B cell (primary cell): Measurements from ENCODE around the gene SLC23A2. TPM values are rescaled to one million over a fixed set of nuclear protein-coding genes. Genes with fewer than 3 reads are reported as not detected.

Experiments used
- ATAC-seq: fragments of 200-7000 bp; cut with Tn5 transposase; one replicate; pipeline ENCODE4 v1.10.0; 2021; ENCODE audit warnings: low read depth, mild to moderate bottlenecking, moderate number of reproducible peaks, moderate library complexity
- CTCF ChIA-PET: fragments of 350-600 bp; sonication (Branson Sonifier 250); formaldehyde crosslinking; loops from one replicate; lab custom pipeline; 2021; ENCODE audit warnings: antibody characterized with exemption, inconsistent platforms; lab: Charles Lee
- POLR2A ChIA-PET: fragments of 350-600 bp; sonication (Branson Sonifier 250); formaldehyde crosslinking; loops from one replicate; lab custom pipeline; 2021; ENCODE audit warnings: antibody characterized with exemption; lab: Charles Lee
- DNase-seq: peaks from one replicate; pipeline ENCODE4 v3.0.0; 2013
- H2AFZ ChIP-seq: 2 replicates; pipeline ENCODE4 v1.6.1; 2012; ENCODE audit warnings: mild to moderate bottlenecking, low read depth, low read length; ENCODE audit not compliant: insufficient read depth, poor library complexity, severe bottlenecking
- H3K27ac ChIP-seq, 2 donors: 1 replicate in 1 of 2; 2 replicates in 1 of 2; pipeline ENCODE4 v1.5.1; 2012 to 2013; ENCODE audit warnings: low read length in 2 of 2, mild to moderate bottlenecking in 2 of 2, moderate library complexity in 1 of 2
- H3K27me3 ChIP-seq, 4 experiments: fragments of 200-600 bp in 1 of 4; sonication (generic) in 1 of 4; replicated peaks in 1 of 4; 1 replicate in 2 of 4; 2 replicates in 2 of 4; pipeline versions ENCODE4 v1.6.1 to v1.7.0; 2013 to 2016; ENCODE audit warnings: low read length in 3 of 4, mild to moderate bottlenecking in 2 of 4, mixed read lengths in 1 of 4, moderate library complexity in 1 of 4; ENCODE audit not compliant: insufficient read depth in 4 of 4, control insufficient read depth in 3 of 4; ENCODE audit errors: control extremely low read depth in 1 of 4
- H3K36me3 ChIP-seq, 2 experiments: replicated peaks in 1 of 2; 1 replicate in 1 of 2; 2 replicates in 1 of 2; pipeline versions ENCODE4 v1.6.1 to v1.7.1; 2013; ENCODE audit warnings: low read length in 1 of 2; ENCODE audit not compliant: insufficient read depth in 2 of 2, control insufficient read depth in 1 of 2; ENCODE audit errors: control extremely low read depth in 1 of 2, extremely low read depth in 1 of 2
- H3K4me1 ChIP-seq, 2 donors: fragments of 200-600 bp in 1 of 2; sonication (generic) in 1 of 2; 1 replicate in 1 of 2; 2 replicates in 1 of 2; pipeline versions ENCODE4 v1.5.1 to v1.6.1; 2013 to 2017; ENCODE audit warnings: low read length in 2 of 2; ENCODE audit not compliant: control insufficient read depth in 2 of 2, insufficient read depth in 2 of 2
- H3K4me2 ChIP-seq: replicated peaks from 2 replicates; pipeline ENCODE3; 2012; ENCODE audit warnings: mild to moderate bottlenecking, low read depth, low read length; ENCODE audit not compliant: poor library complexity, severe bottlenecking
- H3K4me3 ChIP-seq, 5 experiments: fragments of 200-600 bp in 1 of 5; sonication (generic) in 1 of 5; 1 replicate in 3 of 5; 2 replicates in 2 of 5; pipeline versions ENCODE4 v1.5.1 to v1.7.0; 2011 to 2016; ENCODE audit warnings: low read length in 4 of 5, mild to moderate bottlenecking in 4 of 5, low read depth in 2 of 5, control low read depth in 1 of 5, moderate library complexity in 1 of 5; ENCODE audit not compliant: insufficient read depth in 1 of 5; ENCODE audit errors: control extremely low read depth in 1 of 5, extremely low read depth in 1 of 5
- H3K79me2 ChIP-seq: fragments of 200-600 bp; sonication (generic); one replicate; pipeline ENCODE4 v1.6.0; 2016; ENCODE audit warnings: low read length; ENCODE audit not compliant: control insufficient read depth, insufficient read depth
- H3K9ac ChIP-seq: fragments of 200-600 bp; sonication (generic); 2 replicates; pipeline ENCODE4 v1.6.1; 2017; ENCODE audit warnings: mild to moderate bottlenecking, low read length, moderate library complexity
- H3K9me3 ChIP-seq, 3 donors: one replicate each; pipeline versions ENCODE4 v1.6.1 to v1.7.1; 2013; ENCODE audit warnings: low read length in 2 of 3; ENCODE audit not compliant: control insufficient read depth in 2 of 3, insufficient read depth in 1 of 3; ENCODE audit errors: control extremely low read depth in 1 of 3
- H4K20me1 ChIP-seq: 2 replicates; pipeline ENCODE4 v1.6.0; 2012; ENCODE audit warnings: mild to moderate bottlenecking, low read length; ENCODE audit not compliant: insufficient read depth, control insufficient read depth, poor library complexity, severe bottlenecking
- H3K27ac Mint-ChIP-seq: one replicate; pipeline ENCODE4 v1.8.0; 2021; ENCODE audit warnings: mixed read lengths
- H3K27me3 Mint-ChIP-seq: one replicate; pipeline ENCODE4 v1.8.0; 2021; ENCODE audit warnings: mixed read lengths
- H3K4me1 Mint-ChIP-seq: one replicate; pipeline ENCODE4 v1.8.0; 2021; ENCODE audit warnings: mixed read lengths
- H3K4me3 Mint-ChIP-seq: one replicate; pipeline ENCODE4 v1.8.0; 2021; ENCODE audit warnings: mixed read lengths
- H3K9me3 Mint-ChIP-seq: one replicate; pipeline ENCODE4 v1.8.0; 2022; ENCODE audit warnings: mixed read lengths; ENCODE audit not compliant: insufficient read depth
- CTCF ChIP-seq: fragments of 200-600 bp; IDR thresholded peaks from one replicate; pipeline ENCODE4 v1.8.0; 2022; ENCODE audit warnings: antibody characterized with exemption, mild to moderate bottlenecking
- EZH2 ChIP-seq: IDR thresholded peaks from 2 replicates; pipeline ENCODE4 v1.6.1; 2012; ENCODE audit warnings: borderline replicate concordance, low read depth, mild to moderate bottlenecking, moderate library complexity, low read length; ENCODE audit not compliant: insufficient read depth, poor library complexity, severe bottlenecking
- WGBS: methylation state at CpG from one replicate; pipeline ENCODE4 v1.1.5; 2013; ENCODE audit warnings: missing lambda C conversion rate; ENCODE audit not compliant: insufficient coverage; 5-methylcytosine and 5-hydroxymethylcytosine counted together
- intact Hi-C: fragments of 100-400 bp; cut with micrococcal nuclease; formaldehyde crosslinking; loops from one replicate; pipeline ENCODE4 v1.10.0; 2022
- polyA plus RNA-seq: library from polyadenylated mRNA; depleted of rRNA; stranded (reverse); fragments of >200 nt; gene quantifications from 2 replicates; pipeline ENCODE4 v1.2.3, GENCODE V29; 2012
- total RNA-seq, 2 donors: library from RNA; stranded (reverse); fragments of 120-200 nt in 1 of 2; gene quantifications; 1 replicate in 1 of 2; 2 replicates in 1 of 2; pipeline versions ENCODE4 v1.2.3 to v1.2.4, GENCODE V29; 2013 to 2022

SLC23A2 gene
- total and polyA plus RNA-seq, 2 donors (not counting 1 experiment from before 2014, with no cell fraction given), result 23.6 to 70.7 TPM

- 100% methylated on average over 3 of the region's 4 CpGs for WGBS
- Histone ChIP-seq H2AFZ (no peak overlapping the region), H3K27ac (no peak overlapping the region), H3K4me2 (no peak overlapping the region), H3K36me3 (peaks cover 0 to 54% of the 10 kb centered on the region in 2 experiments), H3K4me1 (no peaks in the 10 kb centered on the region), H3K9ac (no peak overlapping the region), H4K20me1 (peaks cover 9% of the 10 kb centered on the region), H3K4me3 (no peak overlapping the region), H3K27me3 (no peaks in the 10 kb centered on the region), H3K79me2 (peaks cover 47% of the 10 kb centered on the region), H3K9me3 (no peaks in the 10 kb centered on the region)
- Mint-ChIP-seq H3K9me3 (no peaks in the 10 kb centered on the region), H3K27me3 (no peaks in the 10 kb centered on the region), H3K4me3 (no peak overlapping the region), H3K4me1 (no peaks in the 10 kb centered on the region), H3K27ac (no peak overlapping the region)
- CTCF ChIA-PET, result interaction anchor here (0.6 to 1.2 kb wide), 2 partner anchors 9 to 1182 kb away, joined by 4 read pairs; no protein-coding TSS in a partner anchor
- DNase-seq (no peak), ATAC-seq (no peak)
- intact Hi-C loops, result no loop called here
- POLR2A ChIA-PET, result no interaction called here
- TF ChIP-seq CTCF (no peak), EZH2 (no peak)
These were observed 97.0 kb downstream of the SLC23A2 start for GRCh38 chr20:4904127-4904860.

GRCh38 chr20:4902788-4903187 lies 98.5 kb downstream of the SLC23A2 start:
- DNase-seq, result no peak
- peaks cover 9% of the 10 kb centered on the region for H4K20me1 ChIP-seq
- H3K27me3 ChIP-seq, result no peaks in the 10 kb centered on the region
- H3K79me2 ChIP-seq, result peaks cover 48% of the 10 kb centered on the region
- no peak overlapping the region for H3K4me3 ChIP-seq
- H3K9me3 ChIP-seq, result no peaks in the 10 kb centered on the region
- intact Hi-C loops, result no loop called here
- no peak overlapping the region for H3K27ac ChIP-seq
- Mint-ChIP-seq H3K4me3 (no peak overlapping the region), H3K27me3 (no peaks in the 10 kb centered on the region), H3K27ac (no peak overlapping the region), H3K9me3 (no peaks in the 10 kb centered on the region), H3K4me1 (peaks cover under 1% of the 10 kb centered on the region)
- TF ChIP-seq CTCF (no peak), EZH2 (no peak)
- WGBS, result 94% methylated on average over 2 of the region's 4 CpGs
- CTCF ChIA-PET, result no interaction called here
- ATAC-seq, result no peak
- no peaks in the 10 kb centered on the region for H3K4me1 ChIP-seq
- POLR2A ChIA-PET, result no interaction called here
- H3K9ac ChIP-seq, result no peak overlapping the region
- no peak overlapping the region for H3K4me2 ChIP-seq
- H3K36me3 ChIP-seq, result peaks cover 0 to 65% of the 10 kb centered on the region in 2 experiments
- H2AFZ ChIP-seq, result no peak overlapping the region
